Activated CD8-positive, alpha-beta memory T cell treated with anti-CD3 and anti-CD28 coated beads, Interleukin-2, amount 50 U/mL, for 48 hours (primary cell): ENCODE measurements around the gene CDHR3.
"Not testable (repeated sequence)": the region's sequence is repeated elsewhere in the genome, so short reads cannot be mapped to it uniquely, and the experiment has no call there.

Source experiments
- DNase-seq: peaks from one replicate; pipeline ENCODE4 v3.0.0-alpha.2; 2020

CDHR3 gene

GRCh38 chr7:105972276-105972675 lies 9.2 kb downstream of the CDHR3 start:
- no peak for DNase-seq

GRCh38 chr7:105974471-105974870 lies 11.4 kb downstream of the CDHR3 start:
- peak; percentile 8 for DNase-seq

GRCh38 chr7:105975770-105976417 lies 12.8 kb downstream of the CDHR3 start:
- DNase-seq: peak; percentile 25

- DNase-seq: no peak
Observed at GRCh38 chr7:105976868-105977267, 13.8 kb downstream of the CDHR3 start.

GRCh38 chr7:105978035-105978434 lies 15.0 kb downstream of the CDHR3 start:
- no peak for DNase-seq

GRCh38 chr7:105978974-105979373 lies 15.9 kb downstream of the CDHR3 start:
- no peak for DNase-seq

- DNase-seq: no peak
Observed at GRCh38 chr7:105979405-105979804, 16.3 kb downstream of the CDHR3 start.

- no peak for DNase-seq
Observed at GRCh38 chr7:105980645-105981396, 17.8 kb downstream of the CDHR3 start.

GRCh38 chr7:105982388-105982787 lies 19.3 kb downstream of the CDHR3 start:
- DNase-seq: no peak

- DNase-seq: not testable (repeated sequence)
Observed at GRCh38 chr7:105984808-105985207, 21.7 kb downstream of the CDHR3 start.

- DNase-seq: no peak
Observed at GRCh38 chr7:105985229-105985628, 22.2 kb downstream of the CDHR3 start.

- no peak for DNase-seq
Observed at GRCh38 chr7:105985672-105986215, 22.7 kb downstream of the CDHR3 start.

- no peak for DNase-seq
Observed at GRCh38 chr7:105987046-105987445, 24.0 kb downstream of the CDHR3 start.

- no peak for DNase-seq
Observed at GRCh38 chr7:105988276-105988675, 25.2 kb downstream of the CDHR3 start.

- DNase-seq: no peak
Observed at GRCh38 chr7:105989191-105989590, 26.1 kb downstream of the CDHR3 start.

GRCh38 chr7:105989686-105990085 lies 26.6 kb downstream of the CDHR3 start:
- DNase-seq: no peak

GRCh38 chr7:105990141-105990540 lies 27.1 kb downstream of the CDHR3 start:
- no peak for DNase-seq

- no peak for DNase-seq
Observed at GRCh38 chr7:105990727-105991453, 27.8 kb downstream of the CDHR3 start.

- DNase-seq: no peak
Observed at GRCh38 chr7:105992905-105993304, 29.8 kb downstream of the CDHR3 start.

GRCh38 chr7:105996860-105997737 lies 34.0 kb downstream of the CDHR3 start:
- DNase-seq: no peak

GRCh38 chr7:105999256-105999655 lies 36.2 kb downstream of the CDHR3 start:
- DNase-seq: no peak

- no peak for DNase-seq
Observed at GRCh38 chr7:106001196-106001595, 38.1 kb downstream of the CDHR3 start.

- DNase-seq: no peak
Observed at GRCh38 chr7:106001886-106002285, 38.8 kb downstream of the CDHR3 start.
